Hepatocyte (in vitro differentiated cells): Measurements from ENCODE around the gene PPFIBP2.

ENCODE experiments used
- CTCF ChIP-seq: fragments of 200-600 bp; sonication (generic); IDR thresholded peaks from 2 replicates; pipeline ENCODE4 v1.5.1; 2016; ENCODE audit warnings: antibody characterized with exemption, mild to moderate bottlenecking; ENCODE audit not compliant: poor library complexity
- EZH2 ChIP-seq: fragments of 200-600 bp; sonication (generic); IDR thresholded peaks from 2 replicates; pipeline ENCODE4 v1.6.1; 2016; ENCODE audit warnings: antibody characterized with exemption, mild to moderate bottlenecking, borderline replicate concordance
- EZH2phosphoT487 ChIP-seq: fragments of 200-600 bp; sonication (generic); IDR thresholded peaks from one replicate; pipeline ENCODE4 v1.6.1; 2018; ENCODE audit warnings: antibody characterized with exemption, mild to moderate bottlenecking, low read depth, moderate library complexity; ENCODE audit not compliant: unreplicated experiment, severe bottlenecking

GRCh38 chr11:7587712-7588111, 73.9 kb downstream of the PPFIBP2 start:
- TF ChIP-seq CTCF (no peak), EZH2 (no peak), EZH2phosphoT487 (no peak)
